ENCODE measurements around the gene HNRNPA3.

HNRNPA3 gene

DNA sequence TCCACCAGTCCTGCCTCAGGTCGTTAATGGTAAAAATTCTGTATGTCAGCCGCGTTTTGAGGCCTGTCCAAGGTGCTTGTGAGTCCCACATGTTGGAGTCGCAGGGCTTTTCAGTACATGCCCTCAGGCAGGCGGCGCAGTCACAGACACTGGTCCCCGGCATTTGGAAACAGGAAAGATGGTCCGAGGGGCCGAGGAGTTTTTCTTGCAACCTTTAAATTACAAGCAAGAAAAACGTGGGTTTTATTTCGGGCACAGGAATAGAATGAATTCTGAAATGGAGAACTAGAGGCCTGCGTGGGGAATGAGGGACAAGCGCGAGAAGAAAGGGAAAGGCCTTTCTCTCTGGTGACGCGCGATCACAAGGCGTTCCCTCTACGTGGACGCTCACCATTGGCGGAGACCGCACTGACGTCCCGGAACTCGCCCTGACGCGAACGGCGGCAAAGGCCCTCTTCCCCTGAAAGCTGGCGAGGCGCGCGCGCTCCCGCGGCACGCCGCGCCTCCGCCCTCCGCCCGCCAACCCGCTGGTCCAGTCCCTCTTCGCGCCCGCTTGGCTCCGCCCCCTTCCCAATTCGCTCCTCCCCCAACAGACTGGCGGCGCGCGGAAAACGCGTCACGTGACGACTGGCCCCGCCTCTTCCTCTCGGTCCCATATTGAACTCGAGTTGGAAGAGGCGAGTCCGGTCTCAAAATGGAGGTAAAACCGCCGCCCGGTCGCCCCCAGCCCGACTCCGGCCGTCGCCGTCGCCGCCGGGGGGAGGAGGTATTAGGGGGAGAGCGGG, at the start of gene HNRNPA3:
HNRNPA3 (plus strand) TSS at position 689 of the 785 bp plus-strand sequence; CDS start at position 695, 6 bp downstream.
- DNase-seq (ENCODE audit: low read depth): peak; percentile 96
- H3K4me3 ChIP-seq (ENCODE audit: control insufficient read depth, low read depth, low read length): peak within 1 kb of the TSS; percentile 67
- TF ChIP-seq, protein P1, sequence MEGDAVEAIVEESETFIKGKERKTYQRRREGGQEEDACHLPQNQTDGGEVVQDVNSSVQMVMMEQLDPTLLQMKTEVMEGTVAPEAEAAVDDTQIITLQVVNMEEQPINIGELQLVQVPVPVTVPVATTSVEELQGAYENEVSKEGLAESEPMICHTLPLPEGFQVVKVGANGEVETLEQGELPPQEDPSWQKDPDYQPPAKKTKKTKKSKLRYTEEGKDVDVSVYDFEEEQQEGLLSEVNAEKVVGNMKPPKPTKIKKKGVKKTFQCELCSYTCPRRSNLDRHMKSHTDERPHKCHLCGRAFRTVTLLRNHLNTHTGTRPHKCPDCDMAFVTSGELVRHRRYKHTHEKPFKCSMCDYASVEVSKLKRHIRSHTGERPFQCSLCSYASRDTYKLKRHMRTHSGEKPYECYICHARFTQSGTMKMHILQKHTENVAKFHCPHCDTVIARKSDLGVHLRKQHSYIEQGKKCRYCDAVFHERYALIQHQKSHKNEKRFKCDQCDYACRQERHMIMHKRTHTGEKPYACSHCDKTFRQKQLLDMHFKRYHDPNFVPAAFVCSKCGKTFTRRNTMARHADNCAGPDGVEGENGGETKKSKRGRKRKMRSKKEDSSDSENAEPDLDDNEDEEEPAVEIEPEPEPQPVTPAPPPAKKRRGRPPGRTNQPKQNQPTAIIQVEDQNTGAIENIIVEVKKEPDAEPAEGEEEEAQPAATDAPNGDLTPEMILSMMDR (IDR thresholded peaks at IDR 0.05; ENCODE audit: control insufficient read depth, insufficient read depth, low read depth, low read length, missing control alignments): no peak

DNA sequence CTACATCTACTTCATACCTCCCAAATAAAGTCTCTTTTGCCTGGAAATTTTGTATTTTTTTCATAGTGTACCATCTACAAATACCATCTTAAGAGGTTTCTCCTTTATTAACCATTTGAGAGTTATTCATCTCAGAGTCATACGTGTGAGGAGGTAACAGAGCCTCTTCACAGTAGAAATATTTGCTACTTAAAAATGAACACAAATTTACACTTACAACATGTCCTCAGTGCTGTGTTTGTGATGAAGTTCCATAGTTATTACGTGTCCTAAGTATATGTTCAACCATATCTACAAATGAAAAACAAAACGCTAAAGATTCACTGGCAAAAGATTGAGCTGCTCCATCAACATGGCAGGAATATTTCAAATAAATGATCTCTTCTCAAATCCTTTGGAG, 48.5 kb upstream of the HNRNPA3 start:
- DNase-seq (ENCODE audit: low read depth): no peak
- peak overlapping the region; percentile 25 for H3K4me3 ChIP-seq (ENCODE audit: control insufficient read depth, low read depth, low read length)
- TF ChIP-seq, protein P1 (IDR thresholded peaks at IDR 0.05; ENCODE audit: control insufficient read depth, insufficient read depth, low read depth, low read length, missing control alignments): no peak

DNA sequence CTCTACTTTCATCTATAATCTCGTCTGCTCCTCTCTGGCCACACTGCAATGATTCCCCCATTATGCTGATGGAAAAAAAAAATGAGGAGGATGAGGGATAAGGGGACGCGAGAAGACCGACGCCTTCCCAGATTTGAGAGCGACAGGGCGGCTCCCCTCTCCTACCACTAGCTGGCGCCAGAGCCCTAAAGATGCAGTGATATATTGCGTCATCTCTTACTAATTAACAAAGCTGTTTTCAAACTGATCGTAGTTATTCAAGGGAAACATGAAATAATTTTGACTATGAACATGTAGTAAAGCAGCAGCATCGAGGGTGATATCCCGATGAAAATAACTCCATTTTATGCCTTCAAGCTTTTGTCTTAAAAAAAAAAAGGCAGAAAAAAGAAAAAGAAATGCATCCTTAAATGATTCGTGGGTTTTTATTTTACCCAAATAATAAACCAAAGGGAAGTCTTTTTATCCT, 48.0 kb upstream of the HNRNPA3 start:
- peak overlapping the region; percentile 37 for H3K4me3 ChIP-seq (ENCODE audit: control insufficient read depth, low read depth, low read length)
- no peak for DNase-seq (ENCODE audit: low read depth)
- TF ChIP-seq, protein P1 (IDR thresholded peaks at IDR 0.05; ENCODE audit: control insufficient read depth, insufficient read depth, low read depth, low read length, missing control alignments): peak; percentile 100

DNA sequence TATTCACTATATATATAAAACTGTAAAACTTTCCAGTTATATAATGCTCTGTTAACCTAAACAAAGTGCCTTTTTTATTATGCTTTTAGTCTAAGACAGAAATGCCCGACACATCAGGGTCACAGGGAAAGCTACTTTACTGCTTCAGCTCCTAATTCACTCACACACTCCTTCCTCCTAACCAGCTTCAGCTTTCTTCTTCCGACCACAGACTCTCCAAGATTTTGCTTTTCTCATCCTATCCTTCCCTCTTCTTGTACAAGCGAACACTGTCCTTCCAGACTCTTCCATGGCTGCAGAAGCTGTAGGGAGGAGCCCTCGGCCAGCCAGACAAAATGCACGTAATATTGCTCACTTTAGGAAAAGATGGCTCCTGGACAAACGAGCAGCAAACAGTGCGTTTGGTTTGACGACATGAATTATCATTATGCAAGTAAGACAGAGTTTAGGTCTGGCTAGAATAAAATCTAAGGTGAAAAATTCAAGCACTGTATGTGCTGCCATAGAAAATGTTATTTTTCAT, 47.5 kb upstream of the HNRNPA3 start:
- no peak for DNase-seq (ENCODE audit: low read depth)
- TF ChIP-seq, protein P1 (IDR thresholded peaks at IDR 0.05; ENCODE audit: control insufficient read depth, insufficient read depth, low read depth, low read length, missing control alignments): no peak
- H3K4me3 ChIP-seq (ENCODE audit: control insufficient read depth, low read depth, low read length): peak overlapping the region; percentile 37

DNA sequence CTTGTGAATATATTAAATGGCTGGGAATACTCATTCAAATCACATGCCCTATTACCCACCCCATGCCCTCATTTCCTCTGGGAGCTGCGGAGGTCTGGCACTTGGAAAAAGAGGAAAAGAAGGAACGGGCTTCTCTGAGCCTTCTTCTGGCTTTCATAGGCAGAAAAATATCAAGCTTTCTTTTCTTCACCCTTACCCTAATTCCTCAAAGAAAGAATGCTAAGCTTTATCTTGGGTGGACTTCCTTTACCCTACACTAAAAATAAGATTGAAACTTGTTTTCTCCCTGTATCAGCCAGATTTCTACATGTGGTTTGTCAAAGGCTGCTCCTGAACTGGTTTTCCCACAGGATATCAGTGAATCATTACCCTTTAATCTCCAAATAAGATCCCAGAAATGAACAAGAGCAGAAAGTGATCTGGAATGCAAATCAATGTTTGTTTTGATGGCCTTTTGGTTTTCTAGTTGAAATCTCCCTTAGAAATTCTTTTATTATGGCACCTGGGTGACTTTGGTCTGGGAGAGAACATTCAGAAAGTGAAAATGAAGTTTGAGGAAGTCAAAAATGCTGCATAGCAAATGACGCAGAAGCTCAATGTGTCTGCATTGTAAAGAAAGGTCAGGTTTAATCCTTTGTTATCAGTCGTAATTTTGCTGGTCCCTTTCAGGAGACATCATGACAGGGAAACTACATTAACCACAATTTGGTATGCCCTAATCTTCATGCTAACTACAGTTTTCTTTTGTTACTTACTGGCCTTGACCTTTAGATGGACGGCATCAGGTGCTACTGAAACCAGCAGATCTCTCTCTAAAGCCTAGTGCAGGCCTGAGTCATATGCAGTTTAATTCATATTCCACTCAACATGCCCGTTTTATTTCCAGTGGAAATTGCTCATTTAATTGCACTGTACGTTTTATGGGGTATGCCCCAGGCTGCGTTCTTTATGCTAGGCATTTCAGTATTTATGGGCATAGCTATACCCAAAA, 46.6 kb upstream of the HNRNPA3 start:
- no peak for DNase-seq (ENCODE audit: low read depth)
- H3K4me3 ChIP-seq (ENCODE audit: control insufficient read depth, low read depth, low read length): no peak overlapping the region
- TF ChIP-seq, protein P1 (IDR thresholded peaks at IDR 0.05; ENCODE audit: control insufficient read depth, insufficient read depth, low read depth, low read length, missing control alignments): no peak

DNA sequence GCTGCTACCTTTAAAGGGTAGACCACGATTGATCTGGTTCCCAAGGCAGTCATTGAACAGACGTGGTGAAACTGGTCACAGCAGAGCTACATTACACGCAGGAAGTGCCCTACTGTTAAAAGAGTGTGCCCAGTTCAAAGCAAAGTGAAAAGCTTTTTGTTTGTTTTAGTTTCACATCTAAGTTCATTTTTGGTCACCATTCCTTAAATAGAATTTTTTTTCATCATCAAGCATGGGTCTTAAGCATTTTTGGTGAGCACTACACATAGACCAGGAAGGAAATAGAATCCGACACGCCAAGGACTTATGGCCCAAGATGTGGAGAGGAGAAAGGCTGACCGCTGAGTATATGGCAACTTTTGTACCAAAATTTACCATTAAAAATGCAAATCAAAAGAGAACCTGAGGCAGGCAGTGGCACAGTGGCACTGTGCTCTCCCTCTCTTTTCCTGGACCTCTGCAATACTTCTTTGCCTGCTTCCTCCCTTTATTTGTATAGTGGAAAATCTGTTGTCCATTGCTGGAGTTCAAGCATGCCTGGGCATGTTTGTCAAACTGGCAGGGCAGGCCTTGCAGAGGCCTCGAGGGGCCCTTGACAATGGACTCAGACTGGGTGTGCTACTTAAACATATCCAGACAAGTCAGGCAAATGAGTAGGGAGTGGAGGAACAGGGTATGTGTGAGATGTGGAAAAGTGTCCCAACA, 42.6 kb upstream of the HNRNPA3 start:
- TF ChIP-seq, protein P1 (IDR thresholded peaks at IDR 0.05; ENCODE audit: control insufficient read depth, insufficient read depth, low read depth, low read length, missing control alignments): no peak
- DNase-seq (ENCODE audit: low read depth): no peak
- no peak overlapping the region for H3K4me3 ChIP-seq (ENCODE audit: control insufficient read depth, low read depth, low read length)
